ENCODE data around the gene TMEM43. TPM values are rescaled to one million over a fixed set of nuclear protein-coding genes. Genes with fewer than 3 reads are reported as not detected.

Gene TMEM43
- total and polyA plus RNA-seq, 5 experiments from 2014 or later, result 45.6 to 65.0 (median 52.4) TPM

- H3K27me3 Mint-ChIP-seq, result no peaks in the 10 kb centered on the region
- no peak overlapping the region for H3K4me3 Mint-ChIP-seq
- peaks cover 9 to 19% (median 15%) of the 10 kb centered on the region in 4 donors for H3K4me1 Mint-ChIP-seq
- ATAC-seq, result no peak
- H3K9me3 Mint-ChIP-seq, result no peaks in the 10 kb centered on the region
- H3K27ac Mint-ChIP-seq, result peak overlapping the region in 1 of 10 donors; percentile 94
- POLR2A ChIA-PET, result interaction anchor here (0.9 kb wide), 1 partner anchor 8 kb away, joined by 3 read pairs; the partner anchor contains the start of genes CHCHD4 and TMEM43
- DNase-seq, result no peak
- peaks cover 0 to 72% (median 20%) of the 10 kb centered on the region in 3 donors for H3K36me3 Mint-ChIP-seq
These were observed 7.8 kb downstream of the TMEM43 start for GRCh38 chr3:14132689-14133088.

- Mint-ChIP-seq H3K4me1 (peaks cover 3 to 13% (median 9%) of the 10 kb centered on the region in 4 donors), H3K4me3 (no peak overlapping the region), H3K27ac (peak overlapping the region in 3 of 10 donors; percentile 1 to 94 (median 17)), H3K36me3 (peaks cover 0 to 70% (median 20%) of the 10 kb centered on the region in 3 donors), H3K9me3 (no peaks in the 10 kb centered on the region), H3K27me3 (no peaks in the 10 kb centered on the region)
- POLR2A ChIA-PET, result interaction anchor here (0.9 kb wide), 1 partner anchor 9 kb away, joined by 3 read pairs; the partner anchor contains the start of genes CHCHD4 and TMEM43
- DNase-seq (no peak), ATAC-seq (no peak)
These were observed 8.4 kb downstream of the TMEM43 start for GRCh38 chr3:14133188-14133800.

- Mint-ChIP-seq H3K36me3 (peaks cover 0 to 67% (median 17%) of the 10 kb centered on the region in 3 donors), H3K4me3 (no peak overlapping the region), H3K9me3 (no peaks in the 10 kb centered on the region), H3K4me1 (peaks cover 0 to 8% (median 6%) of the 10 kb centered on the region in 4 donors), H3K27me3 (no peaks in the 10 kb centered on the region), H3K27ac (no peak overlapping the region)
- POLR2A ChIA-PET, result interaction anchor here (1.0 kb wide), 1 partner anchor 237 kb away, joined by 3 read pairs; no protein-coding TSS in a partner anchor
- ATAC-seq, result no peak
- no peak for DNase-seq
These were observed 9.0 kb downstream of the TMEM43 start for GRCh38 chr3:14133876-14134275.

DNA sequence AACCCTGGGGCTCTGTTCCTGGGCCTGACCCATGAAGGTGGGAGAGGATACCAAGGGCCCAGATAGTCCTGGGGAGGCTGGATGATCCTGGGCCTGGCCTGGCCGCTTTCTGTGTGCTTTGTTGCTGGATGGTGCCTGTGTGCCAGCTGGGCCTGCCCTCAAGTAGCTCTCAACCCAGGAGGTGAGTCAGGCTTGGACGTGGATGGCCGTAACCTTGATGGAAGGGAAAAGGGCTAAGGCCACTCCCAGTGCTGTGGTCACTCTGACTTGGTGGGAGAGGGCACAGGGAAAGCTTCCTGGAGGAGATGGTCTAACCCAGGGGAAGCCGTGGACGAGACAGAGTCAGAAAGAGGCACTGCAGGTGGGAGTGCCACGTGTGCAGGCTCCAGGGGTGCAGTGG lies 9.4 kb downstream of the TMEM43 start:
- no peaks in the 10 kb centered on the region for H3K9me3 Mint-ChIP-seq

GRCh38 chr3:14135581-14135980 lies 10.7 kb downstream of the TMEM43 start:
- POLR2A ChIA-PET, result no interaction called here
- ATAC-seq (no peak), DNase-seq (peak in 1 of 10 donors; percentile 30)
- Mint-ChIP-seq H3K36me3 (peaks cover 0 to 54% (median 11%) of the 10 kb centered on the region in 3 donors), H3K27ac (peak overlapping the region in 2 of 10 donors; percentile 38 to 43), H3K27me3 (no peaks in the 10 kb centered on the region), H3K9me3 (no peaks in the 10 kb centered on the region), H3K4me1 (peaks cover 0 to 7% (median 3%) of the 10 kb centered on the region in 4 donors), H3K4me3 (no peak overlapping the region)

More for the DNA sequence above, 9.4 kb downstream of the TMEM43 start:
- POLR2A ChIA-PET, result interaction anchor here (1.0 kb wide), 1 partner anchor 238 kb away, joined by 3 read pairs; no protein-coding TSS in a partner anchor
- Mint-ChIP-seq H3K27ac (peak overlapping the region in 1 of 10 donors; percentile 73), H3K27me3 (no peaks in the 10 kb centered on the region), H3K4me1 (peaks cover 0 to 7% (median 6%) of the 10 kb centered on the region in 4 donors), H3K4me3 (no peak overlapping the region), H3K36me3 (peaks cover 0 to 63% (median 16%) of the 10 kb centered on the region in 3 donors)
- no peak for ATAC-seq
- DNase-seq, result no peak

DNA sequence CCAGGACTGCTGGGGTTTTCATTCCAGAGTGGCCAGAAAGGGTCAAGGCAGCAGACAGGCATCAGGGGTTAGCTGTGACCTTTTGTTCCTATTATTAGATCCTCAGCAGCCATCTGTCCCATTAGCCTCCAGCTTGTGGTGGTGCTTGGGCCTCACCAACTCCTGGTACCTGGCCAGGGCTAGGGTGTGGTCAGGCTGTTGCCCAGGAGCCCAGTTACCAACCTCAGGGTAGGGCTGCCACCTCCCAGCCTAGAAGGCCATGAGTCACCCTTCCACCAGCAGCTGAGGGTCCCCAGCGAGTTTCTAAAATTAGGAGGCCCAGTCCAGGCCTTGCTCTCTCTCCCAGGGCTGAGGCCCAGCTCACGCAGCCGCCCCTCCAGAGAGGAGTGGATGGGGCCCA lies 12.2 kb downstream of the TMEM43 start:
- H3K9me3 Mint-ChIP-seq, result no peaks in the 10 kb centered on the region
- ATAC-seq, result no peak
- H3K4me1 Mint-ChIP-seq, result peaks cover 9 to 18% (median 13%) of the 10 kb centered on the region in 4 donors
- no peak for DNase-seq
- peak overlapping the region in 5 of 10 donors; percentile 7 to 69 (median 19) for H3K27ac Mint-ChIP-seq
- POLR2A ChIA-PET, result interaction anchor here (2.1 kb wide), 1 partner anchor 12 kb away, joined by 8 read pairs; the partner anchor contains the start of genes CHCHD4 and TMEM43
- no peaks in the 10 kb centered on the region for H3K27me3 Mint-ChIP-seq
- H3K4me3 Mint-ChIP-seq, result no peak overlapping the region
- peaks cover 0 to 44% (median 2%) of the 10 kb centered on the region in 3 donors for H3K36me3 Mint-ChIP-seq

GRCh38 chr3:14137445-14137844 lies 12.6 kb downstream of the TMEM43 start:
- peak overlapping the region in 3 of 10 donors; percentile 11 to 43 (median 35) for H3K27ac Mint-ChIP-seq
- no peaks in the 10 kb centered on the region for H3K27me3 Mint-ChIP-seq
- peaks cover 0 to 42% (median 2%) of the 10 kb centered on the region in 3 donors for H3K36me3 Mint-ChIP-seq
- no peak for DNase-seq
- ATAC-seq, result no peak
- H3K4me1 Mint-ChIP-seq, result peaks cover 13 to 23% (median 17%) of the 10 kb centered on the region in 4 donors
- H3K9me3 Mint-ChIP-seq, result no peaks in the 10 kb centered on the region
- no peak overlapping the region for H3K4me3 Mint-ChIP-seq
- POLR2A ChIA-PET, result interaction anchor here (2.1 kb wide), 1 partner anchor 12 kb away, joined by 8 read pairs; the partner anchor contains the start of genes CHCHD4 and TMEM43

DNA sequence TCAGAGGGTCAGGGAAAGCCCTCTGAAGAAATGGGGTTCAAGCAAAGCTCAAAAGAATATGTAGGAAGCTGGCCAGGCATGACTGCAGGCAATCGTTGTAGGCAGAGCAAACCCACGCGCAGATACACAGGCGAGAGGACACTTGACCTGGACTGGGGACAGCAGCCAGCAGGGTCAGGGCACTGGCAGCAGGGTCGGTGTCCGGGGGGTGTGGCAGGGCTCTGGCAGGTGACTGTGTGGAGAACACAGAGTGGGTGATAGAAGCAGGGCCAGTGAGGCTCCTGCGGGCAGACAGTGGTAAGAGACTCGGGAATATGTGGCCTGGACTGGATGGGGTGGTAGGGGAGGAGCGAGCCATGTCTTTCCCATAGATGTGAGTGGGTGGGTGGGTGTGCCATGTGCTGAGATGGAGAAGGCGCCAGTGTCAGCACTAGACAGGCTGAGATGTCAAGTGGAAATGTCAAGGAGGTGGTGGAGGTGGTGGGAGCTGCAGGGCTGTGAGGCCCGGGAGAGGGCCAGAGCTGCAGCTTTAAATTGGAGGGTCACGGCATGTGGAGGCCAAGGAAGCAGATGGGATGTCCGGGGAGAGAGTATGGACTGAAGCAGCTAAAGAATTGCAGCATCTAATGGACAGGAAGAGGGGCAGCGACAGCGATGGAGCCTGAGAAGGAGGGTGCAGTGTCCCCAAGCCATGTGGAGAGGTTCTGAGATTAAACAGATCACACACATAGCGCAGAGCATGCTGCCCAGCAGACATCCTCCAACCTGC lies 13.4 kb downstream of the TMEM43 start:
- H3K36me3 Mint-ChIP-seq, result peaks cover 0 to 34% (median 2%) of the 10 kb centered on the region in 3 donors
- H3K27me3 Mint-ChIP-seq, result no peaks in the 10 kb centered on the region
- POLR2A ChIA-PET, result interaction anchor here (2.1 kb wide), 1 partner anchor 13 kb away, joined by 8 read pairs; the partner anchor contains the start of genes CHCHD4 and TMEM43
- DNase-seq, result no peak
- peaks cover 14 to 31% (median 25%) of the 10 kb centered on the region in 4 donors for H3K4me1 Mint-ChIP-seq
- H3K4me3 Mint-ChIP-seq, result no peak overlapping the region
- ATAC-seq, result no peak
- peak overlapping the region; percentile 15 to 85 (median 76) for H3K27ac Mint-ChIP-seq
- no peaks in the 10 kb centered on the region for H3K9me3 Mint-ChIP-seq

GRCh38 chr3:14138878-14139655 lies 14.2 kb downstream of the TMEM43 start:
- Mint-ChIP-seq H3K36me3 (peaks cover 0 to 27% (median 2%) of the 10 kb centered on the region in 3 donors), H3K4me3 (no peak overlapping the region), H3K27me3 (no peaks in the 10 kb centered on the region), H3K4me1 (peaks cover 14 to 38% (median 30%) of the 10 kb centered on the region in 4 donors), H3K9me3 (no peaks in the 10 kb centered on the region), H3K27ac (peak overlapping the region in 8 of 10 donors; percentile 13 to 86 (median 52))
- DNase-seq (no peak), ATAC-seq (no peak)
- POLR2A ChIA-PET, result interaction anchor here (1.2 kb wide), 1 partner anchor 14 kb away, joined by 3 read pairs; no protein-coding TSS in a partner anchor

DNA sequence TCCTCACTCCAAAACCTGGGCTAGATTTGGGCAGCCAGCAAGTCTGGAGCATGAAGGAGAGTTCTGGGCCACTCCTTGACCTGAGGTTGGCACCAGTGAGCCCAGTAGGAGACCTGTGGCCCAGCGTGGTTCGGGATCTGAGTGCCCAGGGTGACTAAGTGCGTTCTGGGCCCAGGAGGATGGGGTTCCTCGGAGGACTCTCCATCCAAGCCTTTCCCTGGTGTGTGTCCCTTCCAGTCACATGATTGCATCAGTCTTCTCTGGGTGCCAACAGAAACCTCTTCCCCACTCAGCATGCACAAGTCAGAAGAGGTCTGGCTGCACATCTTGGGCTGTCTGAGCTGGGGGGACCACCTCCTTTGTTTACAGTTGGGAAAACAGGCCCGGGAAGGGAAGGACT lies 14.9 kb downstream of the TMEM43 start:
- no peak for DNase-seq
- peaks cover 19 to 45% (median 36%) of the 10 kb centered on the region in 4 donors for H3K4me1 Mint-ChIP-seq
- ATAC-seq, result no peak
- no peak overlapping the region for H3K4me3 Mint-ChIP-seq
- no peaks in the 10 kb centered on the region for H3K27me3 Mint-ChIP-seq
- POLR2A ChIA-PET, result interaction anchor here (1.2 kb wide), 1 partner anchor 13 kb away, joined by 3 read pairs; no protein-coding TSS in a partner anchor
- H3K36me3 Mint-ChIP-seq, result peaks cover 0 to 27% (median 4%) of the 10 kb centered on the region in 3 donors
- no peaks in the 10 kb centered on the region for H3K9me3 Mint-ChIP-seq
- H3K27ac Mint-ChIP-seq, result peak overlapping the region in 9 of 10 donors; percentile 29 to 98 (median 61)

DNA sequence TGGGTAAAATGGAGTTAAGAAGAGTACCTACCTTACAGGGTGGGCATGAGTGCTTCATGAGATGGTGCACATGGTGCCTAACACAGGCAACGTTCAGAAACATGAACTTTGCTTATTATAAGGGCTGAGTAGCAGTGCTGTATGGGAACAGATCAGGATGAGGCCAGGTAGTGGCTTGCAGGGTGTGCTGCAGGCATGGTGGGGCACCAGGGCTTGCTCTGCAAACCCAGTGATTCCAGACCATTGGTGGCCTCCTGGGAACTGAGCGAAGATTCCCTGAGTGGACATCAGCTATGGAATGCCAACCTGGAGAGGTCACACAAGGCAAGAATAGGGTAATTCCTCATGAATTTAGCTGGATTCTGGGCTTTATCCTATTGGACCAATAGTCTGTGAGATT lies 15.8 kb downstream of the TMEM43 start:
- peaks cover 0 to 26% (median 6%) of the 10 kb centered on the region in 3 donors for H3K36me3 Mint-ChIP-seq
- H3K9me3 Mint-ChIP-seq, result no peaks in the 10 kb centered on the region
- ATAC-seq (no peak), DNase-seq (no peak)
- no peaks in the 10 kb centered on the region for H3K27me3 Mint-ChIP-seq
- peaks cover 23 to 54% (median 44%) of the 10 kb centered on the region in 4 donors for H3K4me1 Mint-ChIP-seq
- H3K4me3 Mint-ChIP-seq, result no peak overlapping the region
- POLR2A ChIA-PET, result interaction anchor here (5.0 to 6.0 kb wide), 2 partner anchors 16 to 38 kb away, joined by 54 to 63 read pairs; partner anchors contain the start of genes CHCHD4, LSM3, TMEM43 and XPC
- peak overlapping the region; percentile 64 to 100 (median 98) for H3K27ac Mint-ChIP-seq
